GM19467 (cell line): ENCODE results near the gene HMX1.

Source experiments
- ATAC-seq: cut with Tn5 transposase; IDR thresholded peaks from one replicate; pipeline ENCODE4 v1.9.1; 2021; ENCODE audit warnings: mild to moderate bottlenecking, moderate library complexity; ENCODE audit not compliant: unreplicated experiment

HMX1 gene

DNA sequence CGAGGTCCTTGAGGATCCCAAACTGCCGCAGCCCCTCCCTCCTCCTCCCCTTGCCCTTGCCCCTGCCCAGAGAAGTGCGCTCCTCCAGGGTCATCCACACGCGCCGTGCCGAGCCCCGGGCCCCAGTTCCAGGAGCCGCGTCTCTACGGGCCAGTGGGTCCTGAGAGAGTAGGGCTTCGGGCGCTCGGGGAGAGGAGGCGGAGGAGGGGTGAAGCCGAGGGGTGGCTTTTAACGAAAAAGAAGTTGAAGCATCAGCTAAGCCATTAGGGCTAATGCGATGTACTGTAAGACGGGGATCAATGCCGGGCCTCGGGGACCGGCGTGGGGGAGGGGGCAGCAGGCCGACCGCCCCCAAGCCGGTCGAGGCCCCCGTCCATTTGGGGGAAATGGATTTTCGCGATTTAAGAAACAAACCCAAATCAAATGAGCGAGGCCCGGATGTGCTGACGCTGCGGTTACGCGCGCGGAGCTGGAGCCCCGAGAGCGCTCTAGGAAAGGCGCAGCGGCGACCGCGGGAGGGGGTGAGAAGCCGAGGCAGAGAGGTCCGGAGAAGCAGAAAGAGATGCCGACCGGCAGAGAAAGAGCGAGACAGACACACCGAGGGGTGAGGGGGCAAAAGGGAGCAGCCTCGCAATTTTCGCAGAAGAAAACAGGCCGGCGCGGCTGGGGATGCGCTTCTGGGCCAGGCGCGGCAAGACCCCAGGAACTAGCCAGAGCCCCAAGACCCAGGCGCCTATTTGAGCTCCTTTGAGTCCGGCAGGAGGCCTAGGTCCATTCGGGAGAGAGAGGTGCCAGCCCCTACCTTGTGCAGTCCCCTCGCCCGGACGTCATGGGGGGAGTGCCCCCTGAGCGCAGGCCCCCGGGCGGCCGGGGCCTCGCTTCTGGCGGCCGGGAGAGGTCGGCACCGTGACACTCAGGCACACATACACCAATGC lies 13.6 kb downstream of the HMX1 start:
- no peak for ATAC-seq

DNA sequence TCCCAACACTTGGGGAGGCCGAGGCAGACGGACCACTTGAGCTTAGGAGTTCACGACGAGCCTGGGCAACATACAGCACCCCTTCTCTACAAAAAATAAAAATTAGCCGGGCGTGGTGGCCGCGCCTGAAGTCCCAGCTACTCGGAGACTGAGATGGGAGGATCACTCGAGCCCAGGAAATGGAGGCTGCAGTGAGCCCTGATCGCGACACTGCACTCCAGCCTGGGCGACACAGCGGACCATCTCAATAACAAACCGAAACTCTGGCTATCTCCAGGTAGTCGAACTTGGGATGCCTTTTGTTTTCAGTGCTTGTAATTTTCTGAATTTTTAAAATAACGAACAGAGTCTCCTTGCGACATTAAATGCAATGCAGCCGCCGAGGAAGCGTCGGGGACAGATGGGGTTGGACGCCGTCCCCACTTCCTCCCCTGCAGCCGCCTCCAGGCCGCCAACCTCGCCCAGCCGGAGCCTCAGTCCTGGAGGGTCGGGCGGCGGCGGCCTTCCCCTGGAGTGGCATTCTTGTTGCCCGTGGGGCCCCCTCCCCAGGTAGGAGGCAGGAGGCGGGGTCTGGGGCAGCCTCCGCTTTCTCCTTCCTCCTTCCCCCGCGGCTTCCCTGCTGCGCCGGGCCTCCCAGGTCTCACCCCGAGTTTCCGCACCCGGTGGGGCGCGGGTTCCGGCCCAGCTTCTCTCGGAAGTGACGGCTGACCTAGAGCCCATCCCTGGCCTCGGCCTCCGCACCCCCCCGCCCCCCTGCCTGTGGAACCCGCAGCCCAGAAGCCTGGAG lies 14.6 kb downstream of the HMX1 start:
- no peak for ATAC-seq

DNA sequence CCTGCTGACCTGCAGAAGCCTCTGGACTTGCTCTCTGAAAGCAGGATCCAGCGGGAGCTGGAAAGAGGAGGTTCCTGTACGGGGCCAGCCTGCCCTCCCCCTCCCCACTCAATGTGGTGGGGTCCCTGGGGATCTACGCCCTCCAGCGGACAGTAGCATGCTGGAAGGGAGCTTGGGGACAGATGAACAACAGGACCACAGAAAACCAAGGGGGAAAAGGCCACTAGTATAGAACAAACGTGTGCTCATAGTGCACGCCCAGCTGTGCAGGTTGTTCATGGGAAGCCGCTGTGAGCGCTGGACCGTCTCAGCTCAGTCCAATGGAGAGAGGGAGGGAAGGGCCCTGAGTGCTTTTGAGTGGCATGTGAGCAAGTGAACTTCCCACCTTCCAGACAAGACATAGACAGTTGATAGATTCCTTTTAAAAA lies 15.8 kb downstream of the HMX1 start:
- no peak for ATAC-seq

DNA sequence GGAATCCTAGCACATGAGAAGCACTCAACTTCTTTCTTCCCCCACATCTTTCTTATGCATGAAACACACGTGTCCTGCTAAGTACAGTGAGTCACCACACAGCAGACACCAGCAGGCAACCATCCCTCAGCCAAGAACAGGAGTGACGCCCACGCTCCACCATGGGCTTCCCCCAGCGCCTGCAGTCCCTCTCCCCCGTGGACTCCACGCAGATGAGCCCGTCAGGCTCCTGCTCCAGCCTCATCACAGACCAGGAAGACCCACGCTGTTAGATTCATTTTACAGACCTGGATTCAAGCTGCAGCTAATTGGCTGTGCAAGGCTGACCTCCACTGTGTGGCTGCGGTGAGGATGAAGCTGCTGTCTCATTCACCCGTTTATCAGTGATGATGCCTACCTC lies 16.7 kb downstream of the HMX1 start:
- ATAC-seq: no peak

DNA sequence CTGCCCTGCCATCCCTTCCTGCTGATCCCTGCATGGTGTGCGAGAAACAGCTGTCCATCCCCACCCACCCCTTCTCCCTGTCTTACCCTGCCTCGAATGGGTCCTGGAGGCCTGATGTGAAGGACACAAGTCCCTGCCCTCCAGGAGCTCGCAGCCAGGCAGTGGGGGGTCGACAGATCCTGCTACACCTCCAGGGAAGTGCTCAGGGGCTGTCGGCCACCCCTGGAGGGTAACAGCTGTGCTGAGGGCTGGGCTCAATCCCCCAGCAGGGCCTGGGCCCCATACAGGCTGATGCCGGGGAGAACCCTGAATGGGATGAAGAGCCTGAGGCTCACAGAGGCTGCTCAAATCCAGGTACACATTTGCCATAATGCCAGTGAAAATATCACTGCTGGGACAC lies 17.6 kb downstream of the HMX1 start:
- ATAC-seq: no peak

DNA sequence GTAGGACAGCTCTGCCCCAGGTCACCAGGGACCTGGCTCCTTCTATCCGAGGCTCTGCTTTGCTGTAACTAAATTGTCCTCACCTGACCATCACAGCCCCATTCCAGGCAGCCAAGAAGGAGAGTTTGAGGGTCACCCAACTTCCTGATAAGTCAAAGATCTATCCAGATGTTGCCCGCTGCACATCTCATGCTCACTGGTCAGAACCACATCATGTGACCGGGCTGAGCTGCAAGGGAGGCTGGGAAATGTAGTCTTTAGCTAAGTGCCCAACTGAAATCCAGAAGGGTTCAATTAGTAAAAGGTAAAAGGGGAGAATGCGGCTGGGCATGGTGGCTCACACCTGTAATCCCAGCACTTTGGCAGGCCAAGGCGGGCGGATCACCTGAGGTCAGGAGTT lies 18.4 kb downstream of the HMX1 start:
- ATAC-seq: no peak

DNA sequence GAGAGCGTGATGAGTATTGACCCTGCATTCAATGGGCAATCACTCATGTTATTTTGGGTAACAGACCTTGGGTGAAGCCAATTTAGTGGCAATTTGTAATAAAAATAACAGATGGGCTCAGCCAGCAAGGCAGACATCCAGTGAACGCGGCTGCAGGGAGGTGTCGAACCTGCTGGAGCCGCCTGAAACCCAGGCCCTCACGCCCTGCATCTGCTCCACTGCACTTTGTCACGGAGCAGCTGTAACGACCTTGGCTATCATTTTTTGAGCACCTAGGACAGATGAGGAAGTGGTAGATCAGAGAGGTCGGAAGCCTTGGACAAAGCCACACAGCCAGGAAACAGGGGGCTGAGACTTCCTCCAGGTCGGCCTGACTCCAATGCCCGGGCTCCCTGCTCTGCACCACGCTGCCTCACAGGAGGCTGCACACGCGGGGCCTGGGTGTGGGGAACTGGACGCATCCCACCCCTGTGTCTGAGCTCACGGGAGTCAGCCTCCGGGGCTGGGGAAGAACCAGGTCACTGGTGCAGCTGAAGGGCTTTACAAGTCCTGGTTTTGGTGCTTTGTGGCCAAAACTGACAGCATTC lies 19.4 kb downstream of the HMX1 start:
- no peak for ATAC-seq

DNA sequence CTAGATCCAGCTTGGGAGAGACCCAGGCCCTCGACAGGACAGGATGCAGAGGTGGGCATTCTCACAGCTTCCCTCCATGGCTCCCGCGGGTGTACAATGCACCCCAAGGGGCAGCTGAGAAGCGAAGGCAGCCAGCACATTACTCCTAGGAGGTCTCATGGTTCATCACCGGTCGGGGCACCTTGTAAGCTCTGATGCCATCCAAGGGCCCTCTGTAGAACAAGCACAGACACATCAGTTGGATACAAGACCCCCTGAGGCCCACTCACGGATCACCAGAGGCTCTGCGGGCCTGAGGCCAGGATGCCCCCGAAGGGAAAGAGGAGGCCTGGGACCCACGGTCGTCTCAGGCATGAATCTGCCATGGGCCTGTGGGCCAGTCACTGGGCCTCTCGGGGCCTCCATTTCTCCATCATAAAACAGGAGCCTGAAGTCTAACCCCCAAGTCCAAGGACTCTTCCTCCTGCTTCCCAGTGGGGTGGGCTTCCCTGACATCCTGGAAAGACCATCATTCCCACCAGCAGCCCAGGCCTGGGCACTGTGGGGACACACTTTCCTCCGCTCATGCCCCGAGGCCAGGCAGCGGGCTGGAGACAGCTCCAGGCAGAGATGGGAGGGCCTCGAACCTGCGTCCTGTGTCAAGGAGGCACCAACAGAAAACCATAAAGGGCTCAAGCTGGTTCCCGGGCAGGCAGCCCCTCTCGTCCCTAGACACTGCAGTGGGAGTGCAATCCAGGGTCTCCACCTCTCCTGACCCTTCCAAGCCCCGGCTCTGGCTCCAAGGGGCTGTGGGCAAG lies 20.1 kb downstream of the HMX1 start:
- no peak for ATAC-seq

DNA sequence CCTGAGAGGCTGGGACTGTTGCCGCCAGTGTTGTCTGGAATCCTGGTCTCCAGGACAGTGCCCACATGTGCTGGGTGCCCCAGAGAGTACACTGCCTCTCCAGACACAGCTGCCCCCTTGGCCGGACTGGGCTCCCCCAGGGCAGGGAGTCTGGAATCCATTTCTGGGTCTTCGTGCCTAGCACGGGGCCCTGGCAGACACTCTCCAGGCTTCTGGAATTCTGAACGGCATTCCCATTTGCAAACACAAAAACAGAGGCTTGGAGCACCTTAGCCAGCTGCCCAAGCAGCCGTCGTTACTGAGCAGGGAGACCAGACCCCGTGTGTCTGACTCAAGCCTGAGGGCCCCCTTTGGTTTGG lies 20.8 kb downstream of the HMX1 start:
- ATAC-seq: no peak

DNA sequence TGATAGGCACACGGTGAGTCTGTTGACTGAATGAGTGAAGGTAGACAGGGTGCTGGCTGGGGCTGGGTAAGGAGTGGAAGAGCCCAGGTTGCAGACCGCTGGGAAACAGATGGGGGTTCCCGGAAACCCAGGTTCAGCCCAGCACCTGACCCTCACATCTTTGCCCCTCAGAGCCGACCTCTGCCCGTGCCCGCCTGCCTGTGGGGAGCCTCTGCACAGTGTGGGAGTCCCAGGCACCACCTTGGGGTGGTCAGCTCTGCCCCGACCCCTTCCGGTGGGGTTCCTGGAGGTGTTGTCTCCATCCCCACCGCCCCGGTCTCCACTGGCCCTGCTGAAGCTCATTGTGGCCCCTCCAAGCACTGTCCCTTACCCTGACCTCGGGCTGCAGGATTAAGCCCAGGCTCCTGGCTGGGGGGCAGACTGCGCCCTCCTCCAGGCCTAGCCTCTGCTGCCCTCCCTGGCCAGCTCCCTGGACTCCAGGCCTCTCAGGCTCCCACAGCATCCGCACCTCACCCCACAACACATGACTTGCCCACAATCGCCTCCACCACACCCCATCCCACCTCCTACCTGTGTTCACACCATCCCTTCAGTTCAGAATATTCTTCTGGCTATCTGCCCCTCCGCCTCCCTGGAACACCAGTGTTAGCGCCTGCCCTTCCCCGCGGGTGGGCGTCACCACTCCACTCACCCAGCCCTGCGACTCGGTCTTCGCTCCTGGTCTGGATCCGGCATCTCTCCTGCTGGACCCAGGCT lies 21.4 kb downstream of the HMX1 start:
- no peak for ATAC-seq

DNA sequence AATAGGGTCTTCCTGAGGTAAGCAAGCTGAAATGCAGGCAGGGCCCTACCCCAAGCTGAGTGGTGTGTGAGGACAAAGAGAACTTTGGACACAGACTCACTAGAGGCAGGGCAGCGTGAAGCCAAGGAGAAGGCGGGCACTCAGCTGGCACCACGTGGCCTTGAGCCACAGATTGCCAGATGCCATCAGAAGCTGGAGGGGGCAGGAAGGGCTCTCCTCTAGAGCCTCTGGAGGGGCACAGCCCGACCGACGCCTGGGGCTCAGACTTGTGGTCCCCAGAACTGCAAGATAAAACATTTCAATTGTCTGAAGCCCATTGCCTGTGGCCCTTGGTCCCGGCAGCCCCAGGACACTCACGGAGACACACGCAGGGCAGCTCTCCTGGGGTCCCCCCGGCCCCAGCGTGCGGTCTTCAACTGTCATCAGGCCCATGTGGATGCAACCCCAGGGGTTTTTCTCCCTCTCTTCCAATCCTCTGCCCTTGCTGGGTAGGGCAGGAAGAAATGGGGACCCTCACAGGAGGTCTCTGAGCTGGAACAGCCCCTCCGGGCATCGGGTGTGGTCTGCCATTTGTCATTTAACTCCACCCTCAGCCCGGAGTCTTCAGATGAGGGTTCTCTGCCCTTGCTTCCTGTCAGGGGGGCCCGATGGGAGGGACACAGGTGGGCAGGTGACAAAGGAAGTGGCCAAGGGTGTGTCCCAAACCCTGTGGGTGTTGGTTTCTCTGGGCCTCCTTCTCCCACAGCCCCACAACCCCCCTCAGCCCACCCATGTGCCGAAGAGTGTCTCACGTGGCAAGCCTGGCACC lies 22.2 kb downstream of the HMX1 start:
- no peak for ATAC-seq

DNA sequence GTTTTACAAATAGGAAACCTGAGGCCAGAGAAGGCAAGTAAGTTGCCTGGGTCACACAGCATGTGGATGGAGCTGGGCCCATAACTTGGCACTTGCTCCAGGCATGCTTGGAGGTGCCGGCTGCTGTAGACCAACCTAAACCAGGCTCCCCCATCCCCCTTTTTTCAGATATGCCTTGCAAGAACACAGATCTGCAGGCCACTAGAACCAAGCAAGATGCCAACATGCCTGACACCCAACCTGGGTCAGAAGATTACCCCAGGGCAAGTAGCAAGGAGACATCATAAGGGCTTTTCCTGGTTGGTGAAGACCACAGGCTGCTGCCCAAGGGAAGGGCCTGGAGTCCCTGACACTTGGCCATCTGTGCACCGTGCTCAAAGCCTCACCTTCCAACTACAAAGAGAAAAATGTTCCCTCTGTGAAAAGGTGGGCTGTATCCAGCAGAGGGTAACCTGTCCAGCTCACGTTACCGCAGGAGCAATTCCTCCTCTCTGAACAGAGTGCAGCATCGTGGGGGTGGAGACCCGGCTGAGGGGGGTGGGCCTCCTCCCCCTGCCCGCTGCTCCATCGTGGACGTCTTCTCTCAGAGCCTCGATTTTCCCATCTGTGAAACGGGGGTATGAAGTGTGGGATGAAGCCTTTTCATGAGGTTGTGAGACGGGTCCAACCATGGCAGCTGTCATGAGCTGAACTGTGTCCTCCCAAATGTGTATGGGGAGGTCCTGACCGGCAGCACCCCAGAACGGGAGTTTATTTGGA lies 23.0 kb downstream of the HMX1 start:
- ATAC-seq: no peak

DNA sequence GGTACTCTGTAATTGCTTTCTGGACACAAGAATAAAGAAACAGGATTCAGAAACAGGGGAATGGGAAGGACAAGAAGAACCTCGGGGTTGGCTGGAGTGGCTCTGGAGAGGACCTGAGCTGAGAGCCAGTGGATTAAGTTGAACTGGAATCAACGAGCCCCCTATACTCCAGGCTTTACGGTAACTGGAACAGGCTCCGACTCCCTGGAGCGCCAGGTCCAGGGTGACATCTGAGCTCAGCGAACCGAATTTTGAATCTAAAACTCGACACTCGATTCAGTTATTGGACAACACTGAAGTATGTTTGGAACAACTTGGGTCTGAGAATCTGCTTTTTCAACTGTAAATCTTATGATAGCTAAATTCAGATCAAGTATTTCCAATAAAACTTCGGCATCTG lies 23.9 kb downstream of the HMX1 start:
- no peak for ATAC-seq

DNA sequence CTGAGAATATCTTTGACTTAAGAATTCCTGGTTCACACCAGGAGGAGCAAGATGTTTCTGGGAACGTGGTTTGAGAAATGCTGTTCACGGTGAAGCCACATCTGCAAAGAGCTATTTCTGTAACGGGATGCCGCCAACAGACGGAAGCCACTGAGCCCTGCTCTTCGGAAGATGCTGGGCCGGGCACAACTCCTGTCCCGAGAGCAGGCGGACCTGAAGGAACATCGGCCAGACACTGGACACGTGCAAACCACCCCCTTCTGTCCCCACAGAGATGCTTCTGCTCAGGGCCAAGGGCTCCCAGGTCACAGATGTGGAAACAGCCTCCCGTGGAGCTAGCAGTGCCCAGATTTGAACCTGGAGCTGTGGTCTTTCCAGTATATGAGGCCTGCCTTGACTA lies 24.3 kb downstream of the HMX1 start:
- no peak for ATAC-seq

DNA sequence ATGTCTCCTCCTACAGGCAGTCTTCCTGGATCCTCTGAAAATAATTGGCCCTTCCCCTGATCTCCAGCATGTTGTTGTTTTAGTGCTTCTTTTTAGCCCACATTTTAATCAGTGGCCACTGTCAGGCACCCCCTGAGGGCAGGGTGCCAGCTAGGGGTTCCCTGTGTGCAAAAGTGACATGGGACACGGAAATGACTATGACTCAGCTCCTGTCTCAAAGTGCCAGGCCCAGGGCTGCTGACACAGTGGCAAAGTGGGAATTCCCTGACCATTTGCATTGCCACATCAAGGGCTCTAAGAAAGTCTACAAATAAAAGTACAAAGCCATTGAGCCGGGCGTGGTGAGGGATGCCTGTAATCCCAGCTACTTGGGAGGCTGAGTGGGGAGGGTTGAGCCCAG lies 24.8 kb downstream of the HMX1 start:
- ATAC-seq: no peak

DNA sequence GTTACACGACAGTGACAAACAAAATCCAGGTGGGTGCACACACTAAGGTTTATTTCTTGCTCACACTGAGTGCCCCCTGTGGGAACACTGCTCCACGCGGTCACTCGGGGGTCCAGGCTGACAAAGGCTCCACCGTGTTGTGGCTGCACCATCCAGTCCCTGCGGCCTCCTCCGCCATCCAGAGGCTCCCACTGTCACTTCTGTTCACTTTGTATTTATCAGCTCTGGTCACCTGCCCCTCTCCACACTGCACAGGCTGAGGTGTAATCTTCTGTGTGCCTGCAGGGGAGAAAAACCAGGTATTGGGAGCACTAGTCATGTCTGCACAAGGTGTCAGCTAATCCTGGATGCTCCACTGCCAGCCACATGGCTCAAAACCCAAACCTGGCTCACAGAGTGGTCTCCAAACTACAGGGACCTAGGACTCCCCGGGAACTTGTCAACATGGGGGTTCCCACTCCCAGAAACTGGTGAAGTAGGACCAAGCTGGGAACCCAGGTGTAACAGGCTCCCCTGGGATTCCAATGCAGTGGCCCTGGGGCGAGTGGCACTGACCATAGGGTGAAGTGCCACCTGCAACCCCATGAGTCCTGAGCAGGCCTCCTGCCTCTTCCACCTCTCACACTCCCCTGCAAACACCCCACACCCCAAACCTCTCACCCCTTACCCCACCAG lies 25.5 kb downstream of the HMX1 start:
- ATAC-seq: no peak

DNA sequence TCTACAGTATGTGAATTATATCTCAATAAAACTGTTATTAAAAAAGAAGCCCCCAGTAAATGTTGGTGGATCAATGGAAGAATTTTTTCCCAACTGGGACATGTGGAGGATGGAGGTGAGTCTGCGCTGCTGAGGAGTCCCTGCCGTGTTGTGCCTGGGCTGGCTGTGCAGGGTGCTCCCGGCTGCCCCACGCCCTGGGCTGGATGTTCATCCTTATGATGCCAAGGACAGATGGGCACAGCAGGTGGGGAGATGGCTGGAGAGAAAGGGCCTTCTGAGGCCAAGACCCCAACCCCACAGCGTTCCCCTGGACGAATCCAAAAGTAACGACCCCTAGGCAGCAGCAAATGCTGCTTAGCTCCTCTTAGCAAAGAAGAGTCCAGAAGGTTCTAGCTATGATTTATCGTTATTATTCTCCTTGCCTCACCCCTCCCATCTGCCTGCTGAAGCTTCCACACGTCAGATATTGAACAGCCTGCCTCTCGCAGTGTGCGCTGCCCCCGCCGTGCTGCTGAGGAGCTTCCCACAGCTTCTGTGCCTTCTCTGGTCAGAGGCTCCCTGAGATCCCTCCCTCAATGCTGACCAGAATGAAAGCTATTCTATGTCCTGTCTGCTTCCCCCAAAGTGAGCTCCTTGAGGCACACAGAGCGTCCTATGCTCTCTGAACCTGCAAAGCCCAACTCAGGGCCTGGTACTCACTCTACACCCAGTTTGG lies 26.5 kb downstream of the HMX1 start:
- no peak for ATAC-seq

DNA sequence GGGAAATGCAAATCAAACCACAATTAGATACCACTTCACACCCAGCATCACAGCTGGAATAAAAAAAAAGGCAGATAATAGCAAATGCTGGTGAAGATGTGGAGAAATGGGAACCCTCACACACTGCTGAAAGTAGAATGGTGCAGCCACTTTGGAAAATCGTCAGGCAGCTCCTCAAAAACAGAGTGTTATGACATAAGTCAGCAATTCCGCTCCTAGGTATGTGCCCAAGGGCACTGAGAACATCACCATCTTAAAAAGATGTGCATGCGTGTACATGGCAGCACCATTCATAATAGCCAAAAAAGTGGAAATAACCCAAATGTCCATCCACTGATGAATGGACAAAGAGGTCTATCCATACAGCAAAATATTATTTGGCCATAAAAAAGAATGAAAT lies 28.0 kb downstream of the HMX1 start:
- no peak for ATAC-seq
